Gastrocnemius medialis (tissue), 4 donors: ENCODE results near the gene ATG7. TPM values are rescaled to one million over a fixed set of nuclear protein-coding genes. Genes with fewer than 3 reads are reported as not detected.
"Not testable (repeated sequence)": the region's sequence is repeated elsewhere in the genome, so short reads cannot be mapped to it uniquely, and the experiment has no call there.

Experiments used
- ATAC-seq, 2 donors: fragments of 150-250 bp; one replicate each; pipeline ENCODE4 v1.9.1; 2016
- DNase-seq, 2 donors: peaks; one replicate each; pipeline ENCODE4 v3.0.0-alpha.2; 2019
- H3K27ac ChIP-seq, 4 donors: fragments of 200-600 bp; sonication (generic); 1 replicate in 1 of 4; 2 replicates in 3 of 4; pipeline ENCODE4 v1.5.1; 2016 to 2018; ENCODE audit warnings: mild to moderate bottlenecking in 2 of 4, moderate library complexity in 1 of 4
- H3K27me3 ChIP-seq, 3 donors: fragments of 200-600 bp; sonication (generic) in 2 of 3; 1 replicate in 1 of 3; 2 replicates in 2 of 3; pipeline versions ENCODE4 v1.5.1 to v1.6.0; 2016 to 2019; ENCODE audit warnings: mild to moderate bottlenecking in 1 of 3, moderate library complexity in 1 of 3
- H3K36me3 ChIP-seq, 2 donors: fragments of 200-600 bp; sonication (generic) in 1 of 2; one replicate each; pipeline ENCODE4 v1.5.1; 2017 to 2018
- H3K4me1 ChIP-seq, 2 donors: fragments of 200-600 bp; sonication (generic) in 1 of 2; one replicate each; pipeline ENCODE4 v1.5.1; 2016 to 2017; ENCODE audit warnings: mild to moderate bottlenecking in 2 of 2
- H3K4me3 ChIP-seq, 4 donors: fragments of 200-600 bp; sonication (generic) in 3 of 4; 1 replicate in 1 of 4; 2 replicates in 3 of 4; pipeline ENCODE4 v1.5.1; 2016 to 2019; ENCODE audit warnings: mild to moderate bottlenecking in 2 of 4
- H3K9me3 ChIP-seq, 3 donors: fragments of 200-600 bp; sonication (generic) in 2 of 3; 1 replicate in 1 of 3; 2 replicates in 2 of 3; pipeline ENCODE4 v1.5.1; 2016 to 2019
- POLR2A ChIP-seq, 2 donors: fragments of 450-650 bp; IDR thresholded peaks; one replicate each; pipeline ENCODE4 v1.6.1; 2017; ENCODE audit warnings: antibody characterized with exemption in 2 of 2, mild to moderate bottlenecking in 2 of 2, moderate library complexity in 2 of 2
- in situ Hi-C, 4 donors: fragments of 200-750 bp; cut with MboI; loops; one replicate each; pipeline versions ENCODE4 v1.15.0 to v1.8.0; 2017; ENCODE audit warnings: low sequenced_read_pairs in 4 of 4
- intact Hi-C: fragments of 100-400 bp; cut with DNase I; formaldehyde crosslinking; loops from one replicate; pipeline ENCODE4 v1.15.1; 2023; ENCODE audit warnings: low total_unique reads
- total RNA-seq, 4 donors: library from RNA; depleted of rRNA; stranded (reverse); fragments of >200 nt; gene quantifications; one replicate each; pipeline versions ENCODE4 v1.1.0 to v1.2.3, GENCODE V29; 2016
- TF ChIP-seq, protein P1 (sequence below), 5 experiments: fragments of 450-650 bp in 3 of 5; fragments of 200-600 bp in 2 of 5; sonication (generic) in 2 of 5; IDR thresholded peaks in 4 of 5; conservative IDR thresholded peaks in 1 of 5; 1 replicate in 4 of 5; 2 replicates in 1 of 5; pipeline ENCODE4 v1.5.1; 2016 to 2019; ENCODE audit warnings: antibody characterized with exemption in 5 of 5, mild to moderate bottlenecking in 3 of 5, moderate library complexity in 3 of 5

Gene ATG7
- total RNA-seq, 4 donors from 2014 or later: 13.5 to 29.2 (median 15.0) TPM

GRCh38 chr3:11407644-11408043 is 135.4 kb downstream of the ATG7 start:
- Histone ChIP-seq H3K27ac (no peak overlapping the region), H3K9me3 (no peaks in the 10 kb centered on the region), H3K4me1 (no peaks in the 10 kb centered on the region), H3K4me3 (no peak overlapping the region), H3K27me3 (no peaks in the 10 kb centered on the region), H3K36me3 (no peaks in the 10 kb centered on the region)
- in situ Hi-C loops (no loop called here), intact Hi-C loops (no loop called here)
- ATAC-seq (no peak), DNase-seq (no peak)
- TF ChIP-seq, protein P1, sequence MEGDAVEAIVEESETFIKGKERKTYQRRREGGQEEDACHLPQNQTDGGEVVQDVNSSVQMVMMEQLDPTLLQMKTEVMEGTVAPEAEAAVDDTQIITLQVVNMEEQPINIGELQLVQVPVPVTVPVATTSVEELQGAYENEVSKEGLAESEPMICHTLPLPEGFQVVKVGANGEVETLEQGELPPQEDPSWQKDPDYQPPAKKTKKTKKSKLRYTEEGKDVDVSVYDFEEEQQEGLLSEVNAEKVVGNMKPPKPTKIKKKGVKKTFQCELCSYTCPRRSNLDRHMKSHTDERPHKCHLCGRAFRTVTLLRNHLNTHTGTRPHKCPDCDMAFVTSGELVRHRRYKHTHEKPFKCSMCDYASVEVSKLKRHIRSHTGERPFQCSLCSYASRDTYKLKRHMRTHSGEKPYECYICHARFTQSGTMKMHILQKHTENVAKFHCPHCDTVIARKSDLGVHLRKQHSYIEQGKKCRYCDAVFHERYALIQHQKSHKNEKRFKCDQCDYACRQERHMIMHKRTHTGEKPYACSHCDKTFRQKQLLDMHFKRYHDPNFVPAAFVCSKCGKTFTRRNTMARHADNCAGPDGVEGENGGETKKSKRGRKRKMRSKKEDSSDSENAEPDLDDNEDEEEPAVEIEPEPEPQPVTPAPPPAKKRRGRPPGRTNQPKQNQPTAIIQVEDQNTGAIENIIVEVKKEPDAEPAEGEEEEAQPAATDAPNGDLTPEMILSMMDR (IDR thresholded peaks at IDR 0.05 in 4 of 5, conservative IDR thresholded peaks at IDR 0.05 in 1 of 5): no peak

- H3K9me3 ChIP-seq, H3K27me3 ChIP-seq, intact Hi-C loops, H3K4me1 ChIP-seq, H3K36me3 ChIP-seq, DNase-seq, ATAC-seq, H3K4me3 ChIP-seq, in situ Hi-C loops, H3K27ac ChIP-seq: not testable (repeated sequence)
Measured at GRCh38 chr3:11408324-11408859, 136.2 kb downstream of the ATG7 start.

GRCh38 chr3:11410564-11410963 is 138.4 kb downstream of the ATG7 start:
- H3K27me3 ChIP-seq: no peaks in the 10 kb centered on the region
- in situ Hi-C loops (no loop called here), intact Hi-C loops (no loop called here)
- H3K4me3 ChIP-seq: no peak overlapping the region
- TF ChIP-seq, protein P1 (IDR thresholded peaks at IDR 0.05 in 4 of 5, conservative IDR thresholded peaks at IDR 0.05 in 1 of 5): no peak
- no peak for TF ChIP-seq POLR2A (IDR thresholded peaks at IDR 0.05)
- no peak overlapping the region for H3K27ac ChIP-seq
- ATAC-seq: no peak
- no peaks in the 10 kb centered on the region for H3K36me3 ChIP-seq
- no peak for DNase-seq
- no peaks in the 10 kb centered on the region for H3K4me1 ChIP-seq
- H3K9me3 ChIP-seq: peaks cover 0 to 5% (median 0%) of the 10 kb centered on the region in 3 donors

- no peaks in the 10 kb centered on the region for H3K4me1 ChIP-seq
- H3K9me3 ChIP-seq: peaks cover 0 to 5% (median 0%) of the 10 kb centered on the region in 3 donors
- in situ Hi-C loops: no loop called here
- intact Hi-C loops: no loop called here
- no peak overlapping the region for H3K4me3 ChIP-seq
- H3K27me3 ChIP-seq: no peaks in the 10 kb centered on the region
- H3K36me3 ChIP-seq: no peaks in the 10 kb centered on the region
- ATAC-seq: no peak
- H3K27ac ChIP-seq: no peak overlapping the region
- TF ChIP-seq POLR2A (IDR thresholded peaks at IDR 0.05): no peak
- TF ChIP-seq, protein P1 (IDR thresholded peaks at IDR 0.05 in 4 of 5, conservative IDR thresholded peaks at IDR 0.05 in 1 of 5): no peak
- DNase-seq: no peak
Measured at GRCh38 chr3:11411956-11412355, 139.8 kb downstream of the ATG7 start.

GRCh38 chr3:11413071-11413470 is 140.9 kb downstream of the ATG7 start:
- peaks cover 0 to 5% (median 0%) of the 10 kb centered on the region in 3 donors for H3K9me3 ChIP-seq
- DNase-seq (no peak), ATAC-seq (no peak)
- H3K27ac ChIP-seq: no peak overlapping the region
- no peaks in the 10 kb centered on the region for H3K4me1 ChIP-seq
- H3K4me3 ChIP-seq: no peak overlapping the region
- intact Hi-C loops (no loop called here), in situ Hi-C loops (no loop called here)
- TF ChIP-seq POLR2A (IDR thresholded peaks at IDR 0.05): no peak
- H3K36me3 ChIP-seq: no peaks in the 10 kb centered on the region
- H3K27me3 ChIP-seq: no peaks in the 10 kb centered on the region

- ATAC-seq (no peak), DNase-seq (no peak)
- Histone ChIP-seq H3K4me3 (no peak overlapping the region), H3K27ac (no peak overlapping the region), H3K9me3 (peaks cover 0 to 5% (median 0%) of the 10 kb centered on the region in 3 donors), H3K4me1 (peaks cover 0 to 3% of the 10 kb centered on the region in 2 donors), H3K36me3 (no peaks in the 10 kb centered on the region), H3K27me3 (no peaks in the 10 kb centered on the region)
- in situ Hi-C loops (no loop called here), intact Hi-C loops (no loop called here)
- TF ChIP-seq, protein P1 (IDR thresholded peaks at IDR 0.05 in 4 of 5, conservative IDR thresholded peaks at IDR 0.05 in 1 of 5): no peak
- no peak for TF ChIP-seq POLR2A (IDR thresholded peaks at IDR 0.05)
Measured at GRCh38 chr3:11415099-11415498, 142.9 kb downstream of the ATG7 start.
